Prostate gland (tissue), 2 donors: ENCODE measurements around the gene TCL1A. TPM values are rescaled to one million over a fixed set of nuclear protein-coding genes. Genes with fewer than 3 reads are reported as not detected.

Experiments
- DNase-seq: peaks from one replicate; pipeline ENCODE4 v3.0.0-alpha.2; 2019; ENCODE audit warnings: low spot score
- H3K27ac ChIP-seq, 2 donors: fragments of 200-600 bp; sonication (generic); 2 replicates each; pipeline ENCODE4 v1.5.1; 2017 to 2019
- H3K27me3 ChIP-seq: fragments of 200-600 bp; sonication (generic); replicated peaks from 2 replicates; pipeline ENCODE4 v1.5.1; 2019; ENCODE audit not compliant: insufficient read depth
- H3K36me3 ChIP-seq, 2 donors: fragments of 200-600 bp; sonication (generic); 1 replicate in 1 of 2; 2 replicates in 1 of 2; pipeline versions ENCODE4 v1.5.1 to v1.8.1; 2017 to 2019
- H3K4me1 ChIP-seq: fragments of 200-600 bp; sonication (generic); replicated peaks from 2 replicates; pipeline ENCODE4 v1.5.1; 2019
- H3K4me3 ChIP-seq, 2 donors: fragments of 200-600 bp; sonication (generic); 2 replicates each; pipeline ENCODE4 v1.5.1; 2017 to 2019
- H3K9me3 ChIP-seq: fragments of 200-600 bp; sonication (generic); 2 replicates; pipeline ENCODE4 v1.5.1; 2017
- POLR2A ChIP-seq: fragments of 450-650 bp; IDR thresholded peaks from one replicate; pipeline ENCODE4 v1.6.1; 2016; ENCODE audit warnings: antibody characterized with exemption, mild to moderate bottlenecking
- POLR2AphosphoS5 ChIP-seq: sonication (generic); formaldehyde crosslinking; IDR thresholded peaks from one replicate; pipeline ENCODE4 v1.6.1; 2017; ENCODE audit warnings: antibody characterized with exemption
- WGBS: methylation state at CpG from one replicate; pipeline ENCODE4 v1.1.5; 2018; 5-methylcytosine and 5-hydroxymethylcytosine counted together
- intact Hi-C: fragments of 100-400 bp; cut with DNase I; formaldehyde crosslinking; loops from one replicate; pipeline ENCODE4 v1.14.2; 2022
- total RNA-seq, 2 donors: library from RNA; depleted of rRNA; stranded (reverse); fragments of >200 nt; gene quantifications; one replicate each; pipeline ENCODE4 v1.1.0, GENCODE V29; 2016
- TF ChIP-seq, protein P1 (sequence below), 4 experiments: fragments of 200-600 bp in 2 of 4; fragments of 450-650 bp in 2 of 4; sonication (generic) in 2 of 4; IDR thresholded peaks; 1 replicate in 3 of 4; 2 replicates in 1 of 4; pipeline ENCODE4 v1.5.1; 2016 to 2019; ENCODE audit warnings: antibody characterized with exemption in 4 of 4, mild to moderate bottlenecking in 2 of 4, moderate library complexity in 2 of 4

TCL1A gene
- total RNA-seq, 2 donors from 2014 or later = 9.7 TPM; not detected in 1

GRCh38 chr14:95681153-95681552, 32.8 kb downstream of the TCL1A start:
- WGBS = 85% methylated on average over 2 of the region's 2 CpGs
- DNase-seq = no peak
- intact Hi-C loops = no loop called here

DNA sequence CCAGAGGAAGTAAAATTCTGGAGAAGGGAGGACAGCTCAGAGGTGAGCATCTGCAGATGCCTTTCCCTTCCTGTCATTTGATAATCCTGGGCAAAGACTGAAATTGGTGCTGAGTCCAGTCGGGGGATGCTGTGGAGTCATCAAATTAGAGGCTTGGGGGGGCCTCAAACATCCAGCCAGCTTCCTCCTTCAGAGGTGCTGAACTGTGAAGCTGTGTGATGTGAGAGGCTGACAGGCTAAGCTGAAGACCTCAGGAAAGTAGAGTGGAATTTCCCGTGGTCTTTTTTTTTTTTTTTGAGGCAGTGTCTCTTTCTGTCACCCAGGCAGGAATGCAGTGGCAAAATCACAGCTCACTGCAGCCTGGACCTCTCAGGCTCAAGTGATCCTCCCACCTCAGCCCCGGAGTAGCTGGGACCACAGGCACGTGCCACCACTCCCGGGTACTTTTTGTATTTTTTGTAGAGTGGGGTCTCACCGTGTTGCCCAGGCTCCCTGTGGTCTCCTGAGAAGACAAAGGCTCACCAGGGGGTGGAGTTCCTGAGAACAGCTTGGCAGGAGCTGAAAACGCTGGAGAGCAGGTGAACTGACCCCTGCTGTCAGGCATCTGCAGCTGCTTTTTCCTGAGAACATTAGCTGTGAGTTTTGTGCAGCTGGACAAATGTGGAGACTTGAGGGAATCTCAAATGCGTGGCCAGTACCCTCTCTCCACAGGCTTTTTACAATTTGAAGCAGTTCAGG, 33.8 kb downstream of the TCL1A start:
- H3K9me3 ChIP-seq = no peaks in the 10 kb centered on the region
- H3K4me3 ChIP-seq = no peak overlapping the region
- WGBS = 37% methylated on average over 8 of the region's 8 CpGs
- intact Hi-C loops = no loop called here
- no peak overlapping the region for H3K27ac ChIP-seq
- TF ChIP-seq POLR2A (no peak), POLR2AphosphoS5 (no peak)
- TF ChIP-seq, protein P1, sequence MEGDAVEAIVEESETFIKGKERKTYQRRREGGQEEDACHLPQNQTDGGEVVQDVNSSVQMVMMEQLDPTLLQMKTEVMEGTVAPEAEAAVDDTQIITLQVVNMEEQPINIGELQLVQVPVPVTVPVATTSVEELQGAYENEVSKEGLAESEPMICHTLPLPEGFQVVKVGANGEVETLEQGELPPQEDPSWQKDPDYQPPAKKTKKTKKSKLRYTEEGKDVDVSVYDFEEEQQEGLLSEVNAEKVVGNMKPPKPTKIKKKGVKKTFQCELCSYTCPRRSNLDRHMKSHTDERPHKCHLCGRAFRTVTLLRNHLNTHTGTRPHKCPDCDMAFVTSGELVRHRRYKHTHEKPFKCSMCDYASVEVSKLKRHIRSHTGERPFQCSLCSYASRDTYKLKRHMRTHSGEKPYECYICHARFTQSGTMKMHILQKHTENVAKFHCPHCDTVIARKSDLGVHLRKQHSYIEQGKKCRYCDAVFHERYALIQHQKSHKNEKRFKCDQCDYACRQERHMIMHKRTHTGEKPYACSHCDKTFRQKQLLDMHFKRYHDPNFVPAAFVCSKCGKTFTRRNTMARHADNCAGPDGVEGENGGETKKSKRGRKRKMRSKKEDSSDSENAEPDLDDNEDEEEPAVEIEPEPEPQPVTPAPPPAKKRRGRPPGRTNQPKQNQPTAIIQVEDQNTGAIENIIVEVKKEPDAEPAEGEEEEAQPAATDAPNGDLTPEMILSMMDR (IDR thresholded peaks at IDR 0.05) = no peak
- H3K36me3 ChIP-seq = no peaks in the 10 kb centered on the region
- H3K27me3 ChIP-seq = no peaks in the 10 kb centered on the region
- H3K4me1 ChIP-seq = no peaks in the 10 kb centered on the region
- DNase-seq = no peak

More at GRCh38 chr14:95681153-95681552, 32.8 kb downstream of the TCL1A start:
- Histone ChIP-seq H3K4me3 (no peak overlapping the region), H3K27me3 (no peaks in the 10 kb centered on the region), H3K36me3 (no peaks in the 10 kb centered on the region), H3K9me3 (no peaks in the 10 kb centered on the region), H3K27ac (no peak overlapping the region), H3K4me1 (no peaks in the 10 kb centered on the region)
- TF ChIP-seq, protein P1 (IDR thresholded peaks at IDR 0.05) = no peak
- TF ChIP-seq POLR2AphosphoS5 = no peak
- no peak for TF ChIP-seq POLR2A

GRCh38 chr14:95679148-95679815, 34.6 kb downstream of the TCL1A start:
- H3K27me3 ChIP-seq = no peaks in the 10 kb centered on the region
- TF ChIP-seq POLR2AphosphoS5 = no peak
- no peak for TF ChIP-seq POLR2A
- TF ChIP-seq, protein P1 (IDR thresholded peaks at IDR 0.05) = no peak
- intact Hi-C loops = no loop called here
- no peak overlapping the region for H3K27ac ChIP-seq
- no peaks in the 10 kb centered on the region for H3K36me3 ChIP-seq
- WGBS = 69% methylated on average over 4 of the region's 4 CpGs
- no peaks in the 10 kb centered on the region for H3K9me3 ChIP-seq
- no peaks in the 10 kb centered on the region for H3K4me1 ChIP-seq
- H3K4me3 ChIP-seq = no peak overlapping the region
- DNase-seq = no peak

- H3K36me3 ChIP-seq = no peaks in the 10 kb centered on the region
- H3K27me3 ChIP-seq = no peaks in the 10 kb centered on the region
- 63% methylated on average over 4 of the region's 4 CpGs for WGBS
- no peak for DNase-seq
- intact Hi-C loops = no loop called here
- H3K4me1 ChIP-seq = no peaks in the 10 kb centered on the region
- H3K27ac ChIP-seq = no peak overlapping the region
- H3K4me3 ChIP-seq = no peak overlapping the region
- no peaks in the 10 kb centered on the region for H3K9me3 ChIP-seq
- no peak for TF ChIP-seq POLR2AphosphoS5
- TF ChIP-seq, protein P1 (IDR thresholded peaks at IDR 0.05) = no peak
- no peak for TF ChIP-seq POLR2A
Observed at GRCh38 chr14:95677179-95677835, 36.6 kb downstream of the TCL1A start.
